LoVo (cell line): ENCODE results near the gene LVRN.
"Not testable (repeated sequence)": the region's sequence is repeated elsewhere in the genome, so short reads cannot be mapped to it uniquely, and the experiment has no call there.

Source experiments
- DNase-seq: peaks from one replicate; pipeline ENCODE4 v3.0.0-alpha.2; 2016; ENCODE audit warnings: low spot score

LVRN gene

GRCh38 chr5:115962239-115962564 is at the start of gene LVRN:
Gene LVRN (plus strand): TSS chr5:115962475. CDS start chr5:115962618, 143 bp downstream.
- no peak for DNase-seq

GRCh38 chr5:115913623-115914400 is 48.5 kb upstream of the LVRN start:
- not testable (repeated sequence) for DNase-seq

DNA sequence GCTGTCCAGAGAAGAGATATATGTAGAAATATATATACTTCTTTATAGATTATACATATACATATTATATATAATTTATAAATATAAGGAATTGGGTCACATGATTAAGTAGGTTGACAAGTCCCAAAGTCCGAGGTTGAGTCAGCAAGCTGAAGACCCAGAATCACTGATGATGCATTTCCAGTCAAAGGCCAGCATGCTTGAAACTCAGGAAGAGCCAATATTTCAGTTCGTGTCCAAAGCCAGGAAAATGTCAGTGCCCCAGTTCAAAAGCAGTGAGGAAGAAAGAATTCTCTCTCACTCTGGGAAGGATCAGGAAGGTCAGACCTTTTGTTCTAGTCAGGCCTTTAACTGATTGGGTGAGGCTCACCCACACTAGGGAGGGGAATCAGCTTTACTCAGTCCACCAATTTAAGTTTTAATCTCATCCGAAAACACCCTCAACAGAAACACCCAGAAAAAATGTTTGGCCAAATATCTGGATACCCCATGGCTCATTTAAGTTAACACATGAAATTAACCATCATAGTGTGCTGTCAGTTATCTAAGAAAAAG is 42.0 kb upstream of the LVRN start:
- DNase-seq = no peak

DNA sequence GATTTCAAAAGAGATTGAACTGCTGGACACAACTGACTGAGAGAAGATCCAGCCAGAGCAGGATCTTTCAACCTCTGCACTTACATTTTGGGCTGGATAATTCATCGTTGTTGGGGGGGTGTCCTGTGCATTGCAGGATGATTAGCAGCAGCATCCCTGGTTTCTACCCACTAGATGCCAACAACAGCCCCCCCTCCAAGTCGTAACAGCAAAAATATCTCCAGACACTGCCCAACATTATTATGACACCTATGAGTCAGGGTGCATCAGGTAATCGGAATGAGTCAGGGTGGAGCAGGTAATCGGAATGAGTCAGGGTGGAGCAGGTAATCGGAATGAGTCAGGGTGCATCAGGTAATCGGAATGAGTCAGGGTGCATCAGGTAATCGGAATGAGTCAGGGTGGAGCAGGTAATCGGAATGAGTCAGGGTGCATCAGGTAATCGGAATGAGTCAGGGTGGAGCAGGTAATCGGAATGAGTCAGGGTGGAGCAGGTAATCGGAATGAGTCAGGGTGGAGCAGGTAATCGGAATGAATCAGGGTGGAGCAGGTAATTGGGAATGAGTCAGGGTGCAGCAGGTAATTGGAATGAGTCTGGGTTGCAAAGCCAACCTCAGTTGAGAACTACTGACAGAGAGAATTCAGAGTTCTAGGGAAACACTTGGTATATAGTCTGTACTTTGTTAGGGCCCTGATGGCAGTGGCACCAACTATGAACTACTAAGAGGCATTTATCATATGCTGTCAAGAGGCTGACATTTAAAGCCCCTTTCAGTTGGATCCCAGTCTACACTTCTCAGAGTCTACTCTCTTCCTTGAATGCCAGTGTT is 33.5 kb upstream of the LVRN start:
- not testable (repeated sequence) for DNase-seq

GRCh38 chr5:115930171-115930570 is 32.1 kb upstream of the LVRN start:
- not testable (repeated sequence) for DNase-seq

DNA sequence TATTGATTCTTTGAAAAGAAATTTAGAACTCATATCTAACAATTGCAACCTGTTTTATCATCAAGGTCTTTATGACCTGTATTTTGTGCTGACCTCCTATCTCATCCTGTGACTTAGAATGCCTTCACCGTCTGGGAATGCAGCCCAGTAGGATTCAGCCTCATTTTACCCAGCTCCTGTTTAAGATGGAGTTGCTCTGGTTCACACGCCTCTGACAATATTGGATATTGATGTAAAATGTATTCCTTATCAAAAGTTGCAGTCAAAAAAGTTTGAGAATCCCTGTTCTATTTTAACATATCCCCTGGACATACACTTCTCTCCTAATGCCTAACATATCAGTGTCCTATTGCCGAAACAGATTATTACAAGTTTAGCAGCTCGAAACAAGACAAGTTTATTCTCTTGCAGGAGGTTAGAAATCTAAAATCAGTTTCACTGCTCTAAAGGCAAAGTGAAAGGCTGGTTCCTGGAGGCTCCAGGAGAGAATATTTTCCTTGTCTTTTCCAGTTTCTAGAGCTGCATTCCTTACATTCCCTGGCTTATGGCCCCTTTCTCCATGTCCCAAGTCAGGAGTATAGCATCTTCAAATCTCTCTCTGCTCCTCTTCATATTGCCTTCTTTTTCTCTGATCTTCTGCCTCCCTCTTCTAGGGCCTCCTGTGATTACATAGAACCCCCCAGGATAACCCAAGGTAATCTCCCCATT is 31.5 kb upstream of the LVRN start:
- DNase-seq = no peak

DNA sequence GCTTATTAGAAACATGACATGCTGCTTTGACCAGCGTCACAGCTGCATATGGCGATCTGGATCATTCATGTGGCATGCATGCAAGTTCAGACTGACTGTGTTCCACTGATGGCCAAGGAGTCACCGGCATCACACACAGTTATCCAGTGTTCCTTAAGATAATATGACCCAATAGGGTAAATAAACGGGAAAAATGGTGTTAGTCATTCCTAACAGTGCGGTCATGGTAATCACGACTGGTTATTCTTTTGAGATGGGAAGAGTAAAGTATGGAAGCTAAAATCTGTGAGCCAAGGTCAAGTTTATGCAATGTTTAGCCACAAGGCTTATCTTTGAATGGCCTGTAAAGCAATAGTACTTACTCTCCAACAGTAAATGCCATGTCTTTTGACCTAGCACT is 29.3 kb upstream of the LVRN start:
- no peak for DNase-seq

- no peak for DNase-seq
Measured at GRCh38 chr5:115934388-115934974, 27.8 kb upstream of the LVRN start.

GRCh38 chr5:115936031-115936430 is 26.2 kb upstream of the LVRN start:
- DNase-seq = no peak

- no peak for DNase-seq
Measured at GRCh38 chr5:115939059-115939458, 23.2 kb upstream of the LVRN start.

DNA sequence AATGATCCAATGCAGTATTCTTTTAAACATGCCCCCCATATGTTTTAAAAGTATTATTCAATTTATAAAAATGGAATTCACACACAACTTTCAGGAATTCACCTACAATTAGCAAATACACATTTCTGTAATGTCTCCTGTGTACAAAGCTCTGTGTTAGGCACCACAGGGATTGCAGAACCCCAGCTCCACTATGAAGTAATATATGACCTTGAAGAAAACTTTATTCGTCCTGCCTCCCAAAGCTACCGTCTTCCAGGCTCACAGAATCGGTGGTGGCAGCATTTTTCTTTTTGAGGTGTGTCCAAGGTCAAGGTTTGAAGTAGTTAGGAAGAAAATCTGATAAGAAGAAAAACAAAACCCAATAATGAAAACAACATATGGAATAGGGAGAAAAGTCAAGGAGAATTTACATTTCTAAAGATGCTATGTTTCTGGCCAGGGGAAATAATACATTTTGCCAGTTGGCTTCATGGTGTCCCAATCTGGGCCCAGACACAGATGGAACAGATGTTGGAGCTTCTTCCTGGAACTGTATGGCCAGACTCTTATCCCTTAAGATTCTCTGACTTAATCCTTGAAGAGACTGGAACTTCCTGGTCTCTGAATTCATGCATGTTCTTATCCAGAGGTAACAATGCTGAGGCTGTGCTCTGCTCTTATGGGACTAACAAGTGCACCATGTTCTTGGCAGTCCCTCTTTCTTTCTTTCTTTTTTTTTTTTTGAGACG is 22.0 kb upstream of the LVRN start:
- DNase-seq = no peak

GRCh38 chr5:115941051-115941675 is 21.1 kb upstream of the LVRN start:
- no peak for DNase-seq

GRCh38 chr5:115944501-115944900 is 17.8 kb upstream of the LVRN start:
- no peak for DNase-seq

DNA sequence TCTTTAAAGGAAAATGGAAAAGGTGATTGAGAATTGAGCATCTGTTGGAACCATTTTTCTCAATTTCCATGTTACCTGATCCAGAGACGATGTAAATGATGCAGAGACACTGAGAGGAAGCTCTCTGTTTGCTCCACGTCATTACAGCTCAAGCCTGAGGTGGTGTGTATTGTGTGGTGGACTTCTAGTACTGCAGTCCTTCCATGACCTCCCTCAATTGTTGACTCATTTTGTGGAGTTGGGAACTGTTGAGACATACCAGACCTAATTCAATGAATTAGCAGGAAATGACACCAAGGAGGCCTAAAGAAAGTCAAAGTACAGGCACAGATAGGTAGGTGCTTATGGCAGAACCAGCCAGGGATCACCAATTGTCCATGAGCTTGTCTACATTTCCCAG is 15.6 kb upstream of the LVRN start:
- DNase-seq = no peak

DNA sequence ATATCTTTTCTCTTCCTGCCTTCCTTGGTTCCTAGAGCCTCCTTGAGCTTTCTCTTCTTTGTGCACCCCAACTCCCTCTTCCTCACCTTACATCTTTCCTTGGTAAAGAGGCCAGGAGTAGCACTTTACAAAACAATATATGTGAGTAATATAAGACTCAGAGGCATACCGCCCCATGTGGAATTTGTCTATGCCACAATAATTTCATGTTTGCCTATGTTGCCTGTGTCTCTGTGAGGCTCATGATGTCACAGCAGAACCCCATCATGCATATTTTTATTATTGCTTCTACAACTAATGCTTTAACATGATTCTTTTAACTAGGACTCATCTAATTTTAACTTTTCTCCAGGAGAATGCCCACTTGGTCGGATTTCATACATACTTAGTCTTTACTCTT is 15.0 kb upstream of the LVRN start:
- DNase-seq = no peak

DNA sequence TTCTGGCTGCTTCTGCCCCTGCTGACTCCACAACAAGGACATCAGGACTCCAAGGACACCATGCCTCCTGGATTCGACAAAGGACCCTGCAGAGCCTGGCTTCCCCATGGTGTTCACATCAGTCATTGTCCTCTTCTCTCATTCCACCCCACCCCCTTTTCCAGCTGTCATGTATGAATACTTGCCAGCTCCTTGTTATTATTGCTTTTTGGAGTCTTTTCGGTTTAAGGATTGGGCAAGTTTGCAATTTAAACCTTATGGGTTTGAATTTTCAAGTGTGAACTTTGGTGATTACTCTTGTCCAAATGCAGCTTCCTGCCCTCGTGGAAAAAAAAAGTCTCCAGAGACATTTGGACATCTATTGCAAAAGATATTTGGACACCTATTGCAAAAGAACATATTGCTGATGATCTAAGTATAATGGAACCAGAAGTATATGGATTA is 14.2 kb upstream of the LVRN start:
- DNase-seq = no peak

GRCh38 chr5:115949096-115949495 is 13.2 kb upstream of the LVRN start:
- DNase-seq = no peak

GRCh38 chr5:115952588-115952987 is 9.7 kb upstream of the LVRN start:
- no peak for DNase-seq

DNA sequence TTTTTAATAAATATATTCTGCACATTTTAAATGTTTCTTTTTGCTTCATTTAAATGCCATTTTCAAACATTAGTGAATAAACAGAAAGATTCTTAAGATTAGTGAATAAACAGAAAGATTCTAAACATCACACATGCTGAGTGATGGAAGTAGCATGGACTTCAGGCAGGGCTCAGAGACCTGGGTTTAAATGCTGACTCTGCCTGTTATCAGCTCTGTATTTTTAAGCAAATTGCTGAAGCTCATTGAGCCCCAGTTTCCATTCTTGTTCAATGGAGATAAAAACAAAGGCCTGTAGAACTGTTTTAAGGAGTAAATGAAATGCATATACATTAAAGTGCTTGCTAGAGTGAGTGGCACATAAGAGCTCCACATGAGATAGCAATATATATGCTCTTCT is 8.1 kb upstream of the LVRN start:
- DNase-seq = no peak

DNA sequence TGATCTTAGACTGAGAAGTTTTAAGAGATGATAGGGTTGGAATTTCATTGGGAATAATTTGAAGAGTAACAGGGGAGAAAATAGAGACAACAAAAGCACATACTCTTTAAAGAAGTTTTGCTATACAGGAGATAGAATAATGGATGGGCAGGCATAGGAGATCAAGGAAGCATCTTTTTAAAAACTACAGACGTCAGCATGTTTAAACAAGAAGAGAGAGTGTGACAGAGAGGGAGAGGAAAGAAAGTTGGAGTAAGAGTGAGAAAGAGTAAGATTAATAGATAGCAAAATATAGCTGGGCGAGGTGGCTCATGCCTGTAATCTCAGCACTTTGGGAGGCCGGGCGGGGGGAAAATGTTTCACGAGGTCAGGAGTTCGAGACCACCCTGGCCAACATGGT is 5.3 kb upstream of the LVRN start:
- no peak for DNase-seq
